IMR-90 (cell line): ENCODE measurements around the gene PTGER4. TPM values are rescaled to one million over a fixed set of nuclear protein-coding genes. Genes with fewer than 3 reads are reported as not detected.
A peak's percentile ranks its signal among the peaks of the same experiment; 100 is the strongest.

ENCODE experiments used
- ATAC-seq: fragments of 200-7000 bp; cut with Tn5 transposase; 2 replicates; pipeline ENCODE4 v1.9.1; 2020; ENCODE audit warnings: low read depth, mild to moderate bottlenecking, moderate library complexity
- BruUV-seq: library from RNA; stranded (reverse); fragments of 400-500 nt; replicated peaks from 2 replicates; lab custom pipeline; 2021; lab: Mats Ljungman, UMichigan
- CTCF ChIA-PET: fragments of 300-600 bp; formaldehyde crosslinking; extraction: SDS; loops from one replicate; lab custom pipeline; 2021; ENCODE audit warnings: antibody characterized with exemption; lab: Yijun Ruan, JAX
- POLR2A ChIA-PET: fragments of 300-600 bp; sonication (Branson Sonifier 250); formaldehyde crosslinking; loops from one replicate; lab custom pipeline; 2022; ENCODE audit warnings: antibody characterized with exemption; ENCODE audit not compliant: unreplicated experiment; lab: Charles Lee
- DNase-seq: peaks from one replicate; pipeline ENCODE4 v3.0.0; 2013
- H2AFZ ChIP-seq: replicated peaks from 2 replicates; pipeline ENCODE3; 2013; ENCODE audit warnings: low read length, mild to moderate bottlenecking; ENCODE audit not compliant: poor library complexity
- H2AK5ac ChIP-seq: 2 replicates; pipeline ENCODE4 v1.6.1; 2013; ENCODE audit warnings: low read depth, low read length, inconsistent platforms
- H2AK9ac ChIP-seq: replicated peaks from 2 replicates; pipeline ENCODE3; 2013; ENCODE audit warnings: mild to moderate bottlenecking, low read depth, low read length, moderate library complexity; ENCODE audit not compliant: poor library complexity
- H2BK120ac ChIP-seq: 2 replicates; pipeline ENCODE4 v1.6.1; 2013; ENCODE audit warnings: low read depth, low read length, inconsistent platforms
- H2BK15ac ChIP-seq: 3 replicates; pipeline ENCODE4 v1.6.1; 2013; ENCODE audit warnings: low read depth, low read length, inconsistent platforms
- H2BK20ac ChIP-seq: 2 replicates; pipeline ENCODE4 v1.6.1; 2013; ENCODE audit warnings: low read depth, mild to moderate bottlenecking, inconsistent platforms, low read length, moderate library complexity
- H2BK5ac ChIP-seq: 2 replicates; pipeline ENCODE4 v1.6.1; 2013; ENCODE audit warnings: mild to moderate bottlenecking, low read depth, low read length, inconsistent platforms; ENCODE audit not compliant: poor library complexity, severe bottlenecking
- H3K14ac ChIP-seq: replicated peaks from 2 replicates; pipeline ENCODE4 v1.6.1; 2013; ENCODE audit warnings: low read depth, low read length, inconsistent platforms
- H3K18ac ChIP-seq: 2 replicates; pipeline ENCODE4 v1.6.1; 2013; ENCODE audit warnings: low read depth, low read length, control low read depth
- H3K23ac ChIP-seq: 2 replicates; pipeline ENCODE4 v1.6.1; 2013; ENCODE audit warnings: low read depth, low read length, inconsistent platforms
- H3K27ac ChIP-seq: 2 replicates; pipeline ENCODE4 v1.5.1; 2013; ENCODE audit warnings: mild to moderate bottlenecking, control low read depth, low read length; ENCODE audit not compliant: insufficient read depth
- H3K27me3 ChIP-seq: 2 replicates; pipeline ENCODE4 v1.6.1; 2013; ENCODE audit warnings: low read length; ENCODE audit not compliant: control insufficient read depth, insufficient read depth
- H3K36me3 ChIP-seq: 2 replicates; pipeline ENCODE4 v1.6.1; 2013; ENCODE audit warnings: low read length, mixed read lengths; ENCODE audit not compliant: control insufficient read depth, insufficient read depth
- H3K4ac ChIP-seq: 2 replicates; pipeline ENCODE4 v1.6.1; 2013; ENCODE audit warnings: low read depth, low read length, inconsistent platforms
- H3K4me1 ChIP-seq: 2 replicates; pipeline ENCODE4 v1.6.1; 2013; ENCODE audit warnings: low read length, mixed read lengths; ENCODE audit not compliant: control insufficient read depth, insufficient read depth
- H3K4me2 ChIP-seq: 2 replicates; pipeline ENCODE4 v1.6.1; 2013; ENCODE audit warnings: low read depth, mild to moderate bottlenecking, control low read depth, low read length, moderate library complexity
- H3K4me3 ChIP-seq: 2 replicates; pipeline ENCODE4 v1.5.1; 2013; ENCODE audit warnings: low read depth, mild to moderate bottlenecking, control low read depth, low read length, moderate library complexity; ENCODE audit not compliant: insufficient read depth
- H3K56ac ChIP-seq: 2 replicates; pipeline ENCODE4 v1.6.1; 2013; ENCODE audit warnings: low read length, inconsistent platforms; ENCODE audit not compliant: insufficient read depth; ENCODE audit errors: extremely low read depth
- H3K79me1 ChIP-seq, 2 experiments: 2 replicates each; pipeline ENCODE4 v1.6.1; 2013; ENCODE audit warnings: low read length in 2 of 2, inconsistent platforms in 1 of 2, low read depth in 1 of 2
- H3K9ac ChIP-seq: 2 replicates; pipeline ENCODE4 v1.6.1; 2013; ENCODE audit warnings: low read depth, low read length, control low read depth
- H3K9me1 ChIP-seq: 2 replicates; pipeline ENCODE4 v1.6.1; 2013; ENCODE audit warnings: low read length, inconsistent platforms; ENCODE audit not compliant: insufficient read depth
- H3K9me3 ChIP-seq: 2 replicates; pipeline ENCODE4 v1.6.1; 2013; ENCODE audit warnings: low read length; ENCODE audit not compliant: control insufficient read depth, insufficient read depth
- H4K20me1 ChIP-seq: 2 replicates; pipeline ENCODE4 v1.6.1; 2013; ENCODE audit warnings: low read length, inconsistent platforms; ENCODE audit not compliant: insufficient read depth
- H4K5ac ChIP-seq: 2 replicates; pipeline ENCODE4 v1.6.1; 2013; ENCODE audit warnings: mild to moderate bottlenecking, low read depth, low read length, control low read depth
- H4K8ac ChIP-seq, 2 experiments: 2 replicates each; pipeline ENCODE4 v1.6.1; 2013; ENCODE audit warnings: low read depth in 2 of 2, low read length in 2 of 2, control low read depth in 1 of 2, inconsistent platforms in 1 of 2
- H4K91ac ChIP-seq: 2 replicates; pipeline ENCODE4 v1.6.1; 2013; ENCODE audit warnings: low read depth, low read length, inconsistent platforms; ENCODE audit not compliant: insufficient read depth
- CEBPB ChIP-seq: IDR thresholded peaks from 2 replicates; pipeline ENCODE4 v1.6.1; 2012; ENCODE audit warnings: low read depth, low read length, improper control_type of control experiment
- CHD1 ChIP-seq: IDR thresholded peaks from 2 replicates; pipeline ENCODE4 v1.6.1; 2012; ENCODE audit warnings: low read depth, low read length, improper control_type of control experiment
- FOS ChIP-seq: fragments of 150-350 bp; IDR thresholded peaks from 2 replicates; pipeline ENCODE4 v1.6.1; 2016; ENCODE audit warnings: low read depth, low read length
- MAZ ChIP-seq: IDR thresholded peaks from 2 replicates; pipeline ENCODE4 v1.6.1; 2012; ENCODE audit warnings: low read depth, mild to moderate bottlenecking, low read length, improper control_type of control experiment, moderate library complexity, borderline replicate concordance
- NFE2L2 ChIP-seq: fragments of 150-350 bp; IDR thresholded peaks from 2 replicates; pipeline ENCODE4 v1.6.1; 2016; ENCODE audit warnings: low read depth, mild to moderate bottlenecking, low read length
- POLR2A ChIP-seq: IDR thresholded peaks from 2 replicates; pipeline ENCODE4 v1.6.1; 2012; ENCODE audit warnings: mild to moderate bottlenecking, low read depth, low read length
- RAD21 ChIP-seq: IDR thresholded peaks from 2 replicates; pipeline ENCODE4 v1.6.1; 2012; ENCODE audit warnings: low read length, improper control_type of control experiment
- SMC3 ChIP-seq: fragments of 150-350 bp; IDR thresholded peaks from 2 replicates; pipeline ENCODE4 v1.6.1; 2016; ENCODE audit warnings: low read depth, mild to moderate bottlenecking, antibody characterized with exemption, low read length, moderate library complexity
- USF2 ChIP-seq: fragments of 150-350 bp; IDR thresholded peaks from 2 replicates; pipeline ENCODE4 v1.6.1; 2017; ENCODE audit warnings: mild to moderate bottlenecking, antibody characterized with exemption, low read length, low read depth
- WGBS, 2 experiments: methylation state at CpG; one replicate each; pipeline versions ENCODE4 v1.1.5 to v1.1.7; 2013; ENCODE audit warnings: missing lambda C conversion rate in 2 of 2; ENCODE audit not compliant: insufficient read length in 1 of 2; ENCODE audit errors: extremely low coverage in 2 of 2; 5-methylcytosine and 5-hydroxymethylcytosine counted together
- dilution Hi-C: fragments of 300-500 bp; cut with HindIII; formaldehyde crosslinking; loops from one replicate; pipeline ENCODE4 v1.14.3; 2018; ENCODE audit warnings: low sequenced_read_pairs; ENCODE audit not compliant: unreplicated experiment
- in situ Hi-C: fragments of 300-500 bp; cut with MboI; formaldehyde crosslinking; loops from 3 replicates; pipeline ENCODE4 v1.14.3; 2019; ENCODE audit warnings: low sequenced_read_pairs, inconsistent platforms, mixed read lengths
- intact Hi-C: fragments of 100-400 bp; cut with micrococcal nuclease; formaldehyde crosslinking; loops from 2 replicates; pipeline ENCODE4 v1.10.0; 2022
- polyA plus RNA-seq, 3 experiments: library from polyadenylated mRNA; depleted of rRNA; stranded (reverse); fragments of >200 nt; gene quantifications; 2 replicates each; pipeline ENCODE4 v1.2.3, GENCODE V29; 2012; ENCODE audit warnings: low replicate concordance in 1 of 3
- total RNA-seq: library from RNA; depleted of rRNA; stranded (reverse); fragments of >200 nt; gene quantifications from 2 replicates; pipeline ENCODE4 v1.2.3, GENCODE V29; 2012

The PTGER4 gene
- total and polyA plus RNA-seq, 2 of the 4 experiments (the other 2 are of a cell fraction) = 7.9 to 10.1 TPM

GRCh38 chr5:40675396-40676133, 4.2 kb upstream of the PTGER4 start:
- no peak overlapping the region for H4K91ac ChIP-seq
- H2BK120ac ChIP-seq = 0 out of 2 replicates have a peak overlapping the region, but pooled peaks have one; percentile 14
- no peak for ATAC-seq
- H3K4me2 ChIP-seq = no peak overlapping the region
- no CpG with 5 or more reads among the region's 7 CpGs for WGBS, 2 experiments
- peak overlapping the region; percentile 28; the same call in 1 of the 2 replicates for H3K4ac ChIP-seq
- DNase-seq = no peak
- no peak overlapping the region for H3K56ac ChIP-seq
- H2AFZ ChIP-seq = no peak overlapping the region
- no peaks in the 10 kb centered on the region for H4K20me1 ChIP-seq
- dilution Hi-C loops (no loop called here), intact Hi-C loops (loop anchor here (5.0 kb wide), 4 partner anchors 103 to 273 kb away; no protein-coding TSS in a partner anchor), in situ Hi-C loops (loop anchor here (10.0 kb wide), 1 partner anchor 451 kb away; no protein-coding TSS in a partner anchor)
- H3K18ac ChIP-seq = no peak overlapping the region
- no peak overlapping the region for H4K8ac ChIP-seq
- no peak overlapping the region for H2BK5ac ChIP-seq
- no peak overlapping the region for H4K5ac ChIP-seq
- ChIA-PET POLR2A (no interaction called here), CTCF (interaction anchor here (0.6 kb wide), 1 partner anchor 111 kb away, joined by 3 read pairs; no protein-coding TSS in a partner anchor)
- H3K36me3 ChIP-seq = no peaks in the 10 kb centered on the region
- no peak overlapping the region for H2BK15ac ChIP-seq
- H3K9me1 ChIP-seq = peaks cover 17% of the 10 kb centered on the region
- peak overlapping the region; percentile 61 for H2AK5ac ChIP-seq
- no peak overlapping the region for H3K23ac ChIP-seq
- H3K27me3 ChIP-seq = no peaks in the 10 kb centered on the region
- no peak overlapping the region for H3K4me3 ChIP-seq
- H2BK20ac ChIP-seq = 0 out of 2 replicates have a peak overlapping the region, but pooled peaks have one; percentile 13
- peaks cover 7 to 20% of the 10 kb centered on the region in 2 experiments; a peak in 3 of 4 replicates for H3K79me1 ChIP-seq
- no peak overlapping the region for H3K27ac ChIP-seq
- TF ChIP-seq SMC3 = no peak
- TF ChIP-seq MAZ = no peak
- TF ChIP-seq POLR2A = no peak
- no peak for TF ChIP-seq RAD21
- no peak for TF ChIP-seq FOS
- TF ChIP-seq USF2 = no peak
- no peak for TF ChIP-seq NFE2L2
- TF ChIP-seq CEBPB = no peak
- TF ChIP-seq CHD1 = no peak
- H3K4me1 ChIP-seq = peaks cover 6% of the 10 kb centered on the region
- H2AK9ac ChIP-seq = no peak overlapping the region
- H3K9ac ChIP-seq = no peak overlapping the region
- no peaks in the 10 kb centered on the region for H3K9me3 ChIP-seq
- no TSS peak for BruUV-seq
- H3K14ac ChIP-seq = 0 out of 2 replicates have a peak overlapping the region, but pooled peaks have one; percentile 12
